ENCODE data around the gene NAPB. TPM values are rescaled to one million over a fixed set of nuclear protein-coding genes. Genes with fewer than 3 reads are reported as not detected.

Gene NAPB
- polyA plus RNA-seq, 1 donor from 2014 or later = 133 TPM

- Histone ChIP-seq H3K4me3 (ENCODE audit: low read length) (no peak overlapping the region), H3K36me3 (ENCODE audit: insufficient read depth, low read length) (no peaks in the 10 kb centered on the region), H3K79me2 (replicated peaks; ENCODE audit: insufficient read depth, low read length) (no peaks in the 10 kb centered on the region), H3K27ac (ENCODE audit: low read length) (no peak overlapping the region), H3K9me3 (ENCODE audit: low read length) (no peaks in the 10 kb centered on the region), H3K9me2 (ENCODE audit: insufficient read depth, low read length) (no peaks in the 10 kb centered on the region), H4K20me1 (ENCODE audit: insufficient read depth) (no peaks in the 10 kb centered on the region), H2AFZ (ENCODE audit: low read depth, low read length) (no peak overlapping the region), H3K9ac (ENCODE audit: low read length) (no peak overlapping the region), H3K4me2 (ENCODE audit: low read length) (no peak overlapping the region), H3K27me3 (ENCODE audit: insufficient read depth, low read depth, low read length) (no peaks in the 10 kb centered on the region), H3F3A (ENCODE audit: insufficient read depth, low read length, poor library complexity, severe bottlenecking) (no peaks in the 10 kb centered on the region)
- TF ChIP-seq EP300 (conservative IDR thresholded peaks at IDR 0.05; ENCODE audit: poor library complexity, severe bottlenecking) (no peak), SMC3 (conservative IDR thresholded peaks at IDR 0.05; ENCODE audit: poor library complexity) (no peak), RAD21 (conservative IDR thresholded peaks at IDR 0.05) (no peak), EZH2 (IDR thresholded peaks at IDR 0.05; ENCODE audit: borderline replicate concordance, insufficient read depth, low read length, poor library complexity, severe bottlenecking) (no peak), TAF1 (IDR thresholded peaks at IDR 0.05; ENCODE audit: low read depth) (no peak), POLR2AphosphoS5 (IDR thresholded peaks at IDR 0.05) (no peak), MXI1 (conservative IDR thresholded peaks at IDR 0.05; ENCODE audit: poor library complexity, severe bottlenecking) (no peak), CTCF (IDR thresholded peaks at IDR 0.05; ENCODE audit: poor library complexity, severe bottlenecking) (no peak)
- TF ChIP-seq, protein P1, sequence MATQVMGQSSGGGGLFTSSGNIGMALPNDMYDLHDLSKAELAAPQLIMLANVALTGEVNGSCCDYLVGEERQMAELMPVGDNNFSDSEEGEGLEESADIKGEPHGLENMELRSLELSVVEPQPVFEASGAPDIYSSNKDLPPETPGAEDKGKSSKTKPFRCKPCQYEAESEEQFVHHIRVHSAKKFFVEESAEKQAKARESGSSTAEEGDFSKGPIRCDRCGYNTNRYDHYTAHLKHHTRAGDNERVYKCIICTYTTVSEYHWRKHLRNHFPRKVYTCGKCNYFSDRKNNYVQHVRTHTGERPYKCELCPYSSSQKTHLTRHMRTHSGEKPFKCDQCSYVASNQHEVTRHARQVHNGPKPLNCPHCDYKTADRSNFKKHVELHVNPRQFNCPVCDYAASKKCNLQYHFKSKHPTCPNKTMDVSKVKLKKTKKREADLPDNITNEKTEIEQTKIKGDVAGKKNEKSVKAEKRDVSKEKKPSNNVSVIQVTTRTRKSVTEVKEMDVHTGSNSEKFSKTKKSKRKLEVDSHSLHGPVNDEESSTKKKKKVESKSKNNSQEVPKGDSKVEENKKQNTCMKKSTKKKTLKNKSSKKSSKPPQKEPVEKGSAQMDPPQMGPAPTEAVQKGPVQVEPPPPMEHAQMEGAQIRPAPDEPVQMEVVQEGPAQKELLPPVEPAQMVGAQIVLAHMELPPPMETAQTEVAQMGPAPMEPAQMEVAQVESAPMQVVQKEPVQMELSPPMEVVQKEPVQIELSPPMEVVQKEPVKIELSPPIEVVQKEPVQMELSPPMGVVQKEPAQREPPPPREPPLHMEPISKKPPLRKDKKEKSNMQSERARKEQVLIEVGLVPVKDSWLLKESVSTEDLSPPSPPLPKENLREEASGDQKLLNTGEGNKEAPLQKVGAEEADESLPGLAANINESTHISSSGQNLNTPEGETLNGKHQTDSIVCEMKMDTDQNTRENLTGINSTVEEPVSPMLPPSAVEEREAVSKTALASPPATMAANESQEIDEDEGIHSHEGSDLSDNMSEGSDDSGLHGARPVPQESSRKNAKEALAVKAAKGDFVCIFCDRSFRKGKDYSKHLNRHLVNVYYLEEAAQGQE (IDR thresholded peaks at IDR 0.05; ENCODE audit: borderline replicate concordance) = no peak
Measured at GRCh38 chr20:23453549-23454543, 32.6 kb upstream of the NAPB start.

DNA sequence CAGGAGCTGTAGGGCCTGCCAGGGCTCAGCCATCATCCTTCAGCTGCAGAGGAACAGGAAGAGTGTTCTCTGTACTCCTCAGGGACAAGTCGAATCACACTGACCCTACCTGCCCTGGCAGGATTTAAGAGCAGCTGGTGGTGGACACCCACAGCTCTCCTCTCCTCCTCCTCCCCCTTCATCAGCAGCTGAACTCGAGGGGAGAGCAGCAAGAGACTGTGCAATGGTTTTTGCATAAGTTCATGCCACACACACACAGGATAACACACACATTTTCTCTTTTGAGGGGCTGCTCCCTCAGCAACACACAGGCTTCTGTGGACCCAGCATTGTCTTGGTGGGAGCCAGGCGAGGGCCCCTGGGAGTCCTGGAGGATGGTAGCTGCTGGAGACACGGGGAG, 31.5 kb upstream of the NAPB start, which contains the start of gene CST11:
Gene CST11 (minus strand): TSS at position 101 of the 400 bp plus-strand sequence. CDS start 65 bp downstream, at position 36.
- Histone ChIP-seq H3K27me3 (ENCODE audit: insufficient read depth, low read depth, low read length) (no peaks in the 10 kb centered on the region), H3K27ac (ENCODE audit: low read length) (no peak within 1 kb of the TSS), H3K4me2 (ENCODE audit: low read length) (no peak within 1 kb of the TSS), H2AFZ (ENCODE audit: low read depth, low read length) (no peak within 1 kb of the TSS), H3K36me3 (ENCODE audit: insufficient read depth, low read length) (no peaks in the 10 kb centered on the region), H3F3A (ENCODE audit: insufficient read depth, low read length, poor library complexity, severe bottlenecking) (no peaks in the 10 kb centered on the region), H3K9me2 (ENCODE audit: insufficient read depth, low read length) (no peaks in the 10 kb centered on the region), H3K9ac (ENCODE audit: low read length) (no peak within 1 kb of the TSS), H4K20me1 (ENCODE audit: insufficient read depth) (no peaks in the 10 kb centered on the region), H3K9me3 (ENCODE audit: low read length) (no peaks in the 10 kb centered on the region), H3K79me2 (replicated peaks; ENCODE audit: insufficient read depth, low read length) (no peaks in the 10 kb centered on the region), H3K4me3 (ENCODE audit: low read length) (no peak within 1 kb of the TSS)
- TF ChIP-seq CTCF (IDR thresholded peaks at IDR 0.05; ENCODE audit: poor library complexity, severe bottlenecking) (no peak), EP300 (conservative IDR thresholded peaks at IDR 0.05; ENCODE audit: poor library complexity, severe bottlenecking) (no peak)

Data from neural cell (in vitro differentiated cells).